Activated CD4-positive, alpha-beta memory T cell treated with anti-CD3 and anti-CD28 coated beads, Interleukin-2, amount 10 ng/mL, durations not matched to agents 7 days and 5 days (primary cell): ENCODE data around the gene TTC23L. TPM values are rescaled to one million over a fixed set of nuclear protein-coding genes. Genes with fewer than 3 reads are reported as not detected.

Experiments used
- CTCF ChIA-PET: fragments of 350-600 bp; sonication (Branson Sonifier 250); formaldehyde crosslinking; loops from one replicate; lab custom pipeline; 2021; ENCODE audit warnings: antibody characterized with exemption, inconsistent platforms; lab: Charles Lee
- POLR2A ChIA-PET: fragments of 350-600 bp; sonication (Branson Sonifier 250); formaldehyde crosslinking; loops from one replicate; lab custom pipeline; 2021; ENCODE audit warnings: antibody characterized with exemption; lab: Charles Lee
- DNase-seq: peaks from one replicate; pipeline ENCODE4 v3.0.0-alpha.2; 2020
- H3K27ac Mint-ChIP-seq: one replicate; pipeline ENCODE4 v1.8.0; 2021; ENCODE audit warnings: mild to moderate bottlenecking, mixed read lengths
- H3K27me3 Mint-ChIP-seq: one replicate; pipeline ENCODE4 v1.8.0; 2021; ENCODE audit warnings: mixed read lengths
- H3K36me3 Mint-ChIP-seq: one replicate; pipeline ENCODE4 v1.8.0; 2021; ENCODE audit warnings: low read depth, mixed read lengths
- H3K4me1 Mint-ChIP-seq: one replicate; pipeline ENCODE4 v1.8.0; 2021; ENCODE audit warnings: mixed read lengths
- H3K4me3 Mint-ChIP-seq: one replicate; pipeline ENCODE4 v1.8.0; 2021; ENCODE audit warnings: mild to moderate bottlenecking, mixed read lengths
- H3K9me3 Mint-ChIP-seq: one replicate; pipeline ENCODE4 v1.8.0; 2021; ENCODE audit warnings: mixed read lengths
- total RNA-seq, 2 experiments: library from RNA; stranded (reverse); gene quantifications; one replicate each; pipeline ENCODE4 v1.2.3, GENCODE V29; 2021

The TTC23L gene
- total RNA-seq, 2 experiments from 2014 or later, result not detected

DNA sequence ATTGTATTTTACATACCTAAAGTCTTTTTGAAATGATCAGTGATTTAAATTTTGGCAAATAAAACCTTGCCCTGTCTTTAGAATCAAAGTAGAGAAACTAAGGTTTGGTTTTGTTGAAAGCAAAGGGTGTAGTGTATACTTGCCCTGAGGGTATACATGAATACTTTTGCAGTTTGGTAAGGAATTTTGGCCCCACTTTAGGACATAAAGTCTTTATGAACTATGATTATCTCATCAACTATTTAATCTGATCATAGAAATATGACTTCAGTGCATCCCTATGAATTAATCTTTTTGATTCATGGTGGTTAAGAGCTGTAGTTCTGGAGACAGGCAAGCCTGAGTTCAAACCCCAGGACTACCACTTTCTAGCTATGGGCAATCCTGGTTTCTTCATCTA, 58.7 kb downstream of the TTC23L start:
- H3K27ac Mint-ChIP-seq, result no peak overlapping the region
- H3K27me3 Mint-ChIP-seq, result no peaks in the 10 kb centered on the region
- ChIA-PET CTCF (interaction anchor here (0.7 to 5.2 kb wide), 11 partner anchors 8 to 423 kb away, joined by 3 to 42 read pairs (median 8); partner anchors contain the start of genes BRIX1 and RAD1), POLR2A (no interaction called here)
- no peaks in the 10 kb centered on the region for H3K4me1 Mint-ChIP-seq
- no peak overlapping the region for H3K4me3 Mint-ChIP-seq
- DNase-seq, result no peak
- H3K9me3 Mint-ChIP-seq, result no peaks in the 10 kb centered on the region
- no peaks in the 10 kb centered on the region for H3K36me3 Mint-ChIP-seq

DNA sequence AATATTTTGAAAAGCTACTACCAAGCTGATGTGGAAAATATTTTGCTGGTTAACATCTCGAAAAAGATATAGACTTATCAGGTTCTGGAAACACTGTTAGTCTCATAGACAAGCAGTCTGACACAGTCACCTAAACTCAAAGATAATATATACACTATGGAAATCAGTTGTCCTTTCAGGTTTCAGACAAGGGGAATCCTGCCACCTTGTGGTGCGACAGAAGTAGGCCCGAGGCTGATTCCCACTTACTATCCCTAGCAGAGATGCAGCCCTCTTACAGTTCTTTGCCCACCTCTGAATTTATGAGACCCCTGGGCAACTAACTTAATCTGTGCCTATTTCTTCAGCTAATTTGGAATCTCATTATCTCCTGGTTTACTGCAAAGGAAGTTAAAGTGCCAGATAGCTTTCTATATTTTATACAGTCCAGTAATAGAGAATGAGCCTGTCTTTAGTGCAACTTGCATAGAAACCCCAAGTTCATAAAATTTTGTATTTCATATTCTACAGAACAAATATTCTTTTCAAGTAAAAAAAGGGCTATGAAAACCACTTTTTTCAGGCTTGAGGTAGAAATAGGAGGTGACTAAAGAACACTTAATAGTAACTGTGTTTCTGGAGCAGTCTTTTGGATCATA, 59.4 kb downstream of the TTC23L start:
- ChIA-PET POLR2A (no interaction called here), CTCF (interaction anchor here (0.7 to 5.2 kb wide), 12 partner anchors 8 to 424 kb away, joined by 3 to 42 read pairs (median 7); partner anchors contain the start of genes BRIX1 and RAD1)
- no peak overlapping the region for H3K27ac Mint-ChIP-seq
- H3K4me3 Mint-ChIP-seq, result no peak overlapping the region
- no peaks in the 10 kb centered on the region for H3K9me3 Mint-ChIP-seq
- H3K27me3 Mint-ChIP-seq, result no peaks in the 10 kb centered on the region
- H3K4me1 Mint-ChIP-seq, result no peaks in the 10 kb centered on the region
- peak; percentile 56 for DNase-seq
- H3K36me3 Mint-ChIP-seq, result peaks cover 2% of the 10 kb centered on the region

DNA sequence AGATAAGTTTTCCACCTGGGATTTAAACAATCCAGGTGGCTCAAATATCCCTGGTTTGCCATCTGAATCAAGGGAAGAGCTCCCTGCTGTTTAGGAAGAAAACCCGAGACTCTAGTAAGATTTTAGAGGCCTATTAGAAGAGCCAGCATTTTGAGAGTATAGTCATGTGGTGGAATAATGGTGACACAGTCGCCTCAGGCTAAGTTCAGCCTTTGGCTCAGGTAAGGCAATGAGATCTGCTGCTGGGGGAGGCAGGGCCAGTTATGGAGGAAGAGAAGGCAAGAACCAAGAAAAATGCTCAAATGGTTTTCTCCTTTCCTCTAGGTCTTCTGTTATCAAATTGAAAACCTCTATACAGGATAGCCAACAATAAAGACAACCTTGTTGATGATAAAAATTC, 60.1 kb downstream of the TTC23L start:
- no peak for DNase-seq
- CTCF ChIA-PET, result interaction anchor here (1.1 to 5.2 kb wide), 10 partner anchors 13 to 424 kb away, joined by 3 to 42 read pairs (median 8); partner anchors contain the start of genes BRIX1 and RAD1
- H3K36me3 Mint-ChIP-seq, result peaks cover 5% of the 10 kb centered on the region

DNA sequence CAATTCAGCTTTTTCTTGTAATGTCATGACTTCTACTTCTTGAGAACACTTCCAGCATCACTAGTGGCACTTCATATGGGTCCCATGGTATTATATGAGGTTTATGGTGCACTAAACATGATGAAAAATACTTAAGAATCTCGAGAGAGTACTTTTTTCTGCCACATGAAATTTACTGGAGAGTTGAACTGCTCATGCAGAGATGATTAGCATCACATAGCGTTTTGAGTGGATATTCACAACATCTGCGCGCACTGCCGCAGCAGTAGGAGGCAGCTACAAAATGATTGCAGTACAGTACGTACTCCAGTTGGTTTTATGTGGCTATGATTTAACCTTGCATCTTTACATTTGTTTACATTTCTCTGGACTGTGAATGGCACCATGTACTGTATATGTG, 61.7 kb downstream of the TTC23L start:
- ChIA-PET POLR2A (interaction anchor here (1.7 kb wide), 1 partner anchor 14 kb away, joined by 6 read pairs; the partner anchor contains the start of genes BRIX1 and RAD1), CTCF (interaction anchor here (1.6 to 5.2 kb wide), 2 partner anchors 377 to 414 kb away, joined by 5 to 42 read pairs; no protein-coding TSS in a partner anchor)
- no peaks in the 10 kb centered on the region for H3K27me3 Mint-ChIP-seq

More for the DNA sequence above, 60.1 kb downstream of the TTC23L start:
- H3K4me3 Mint-ChIP-seq, result no peak overlapping the region
- no peaks in the 10 kb centered on the region for H3K9me3 Mint-ChIP-seq
- H3K27me3 Mint-ChIP-seq, result no peaks in the 10 kb centered on the region
- POLR2A ChIA-PET, result interaction anchor here (1.7 kb wide), 1 partner anchor 16 kb away, joined by 6 read pairs; the partner anchor contains the start of genes BRIX1 and RAD1
- no peak overlapping the region for H3K27ac Mint-ChIP-seq
- H3K4me1 Mint-ChIP-seq, result no peaks in the 10 kb centered on the region

DNA sequence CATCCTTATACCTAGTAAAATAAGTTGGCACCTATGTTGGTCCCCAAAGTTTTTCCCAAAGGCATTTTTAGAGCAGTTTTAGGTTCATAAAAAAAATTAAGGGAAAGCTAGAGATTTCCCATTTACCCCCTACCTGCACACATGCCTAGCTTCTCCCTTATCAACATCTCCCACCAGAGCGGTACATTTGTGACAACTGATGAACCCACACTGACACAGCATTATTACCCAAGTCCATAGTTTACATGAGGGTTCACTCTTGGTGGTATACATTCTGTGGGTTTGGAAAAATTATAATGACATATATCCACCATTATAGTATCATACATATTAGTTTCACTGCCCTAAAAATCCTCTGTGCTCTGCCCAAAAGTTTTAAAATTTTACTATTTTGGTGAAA, 64.3 kb downstream of the TTC23L start:
- no peak for DNase-seq
- H3K27me3 Mint-ChIP-seq, result no peaks in the 10 kb centered on the region
- POLR2A ChIA-PET, result interaction anchor here (2.3 kb wide), 1 partner anchor 12 kb away, joined by 12 read pairs; the partner anchor contains the start of genes BRIX1 and RAD1
- no peak overlapping the region for H3K4me3 Mint-ChIP-seq
- no peaks in the 10 kb centered on the region for H3K4me1 Mint-ChIP-seq
- H3K27ac Mint-ChIP-seq, result no peak overlapping the region
- CTCF ChIA-PET, result interaction anchor here (0.9 to 2.1 kb wide), 3 partner anchors 8 to 380 kb away, joined by 3 to 6 read pairs (median 3); no protein-coding TSS in a partner anchor
- peaks cover 14% of the 10 kb centered on the region for H3K36me3 Mint-ChIP-seq
- no peaks in the 10 kb centered on the region for H3K9me3 Mint-ChIP-seq

More for the DNA sequence above, 61.7 kb downstream of the TTC23L start:
- no peaks in the 10 kb centered on the region for H3K4me1 Mint-ChIP-seq
- H3K36me3 Mint-ChIP-seq, result peaks cover 9% of the 10 kb centered on the region
- DNase-seq, result no peak
- no peak overlapping the region for H3K4me3 Mint-ChIP-seq
- H3K27ac Mint-ChIP-seq, result no peak overlapping the region
- H3K9me3 Mint-ChIP-seq, result no peaks in the 10 kb centered on the region

DNA sequence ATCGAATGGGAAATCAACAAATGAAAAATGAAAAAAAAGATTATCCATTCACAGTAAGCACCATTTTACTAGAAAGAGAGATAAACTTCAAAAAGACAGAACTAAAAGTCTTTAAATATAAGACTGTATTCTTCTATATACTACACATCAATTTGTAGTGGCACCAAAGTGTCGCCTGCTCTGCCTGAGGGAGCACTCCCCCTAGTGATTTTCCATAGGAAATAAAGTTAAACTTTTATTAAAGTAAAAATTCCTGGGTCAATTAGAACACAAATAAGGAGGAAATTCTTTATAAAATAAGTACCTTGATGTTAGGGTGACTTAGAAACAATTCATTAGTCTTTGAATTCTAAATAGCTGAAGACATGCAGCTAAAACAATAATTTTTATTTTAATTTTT, 66.6 kb downstream of the TTC23L start:
- Mint-ChIP-seq H3K27ac (no peak overlapping the region), H3K36me3 (peaks cover 28% of the 10 kb centered on the region), H3K4me3 (no peak overlapping the region), H3K9me3 (no peaks in the 10 kb centered on the region), H3K4me1 (no peaks in the 10 kb centered on the region), H3K27me3 (no peaks in the 10 kb centered on the region)
- no peak for DNase-seq
- ChIA-PET CTCF (interaction anchor here (0.8 to 0.9 kb wide), 2 partner anchors 8 to 9 kb away, joined by 3 to 5 read pairs; partner anchors contain the start of genes BRIX1 and RAD1), POLR2A (interaction anchor here (0.7 to 1.2 kb wide), 2 partner anchors 9 to 67 kb away, joined by 3 to 4 read pairs; partner anchors contain the start of gene TTC23L)

DNA sequence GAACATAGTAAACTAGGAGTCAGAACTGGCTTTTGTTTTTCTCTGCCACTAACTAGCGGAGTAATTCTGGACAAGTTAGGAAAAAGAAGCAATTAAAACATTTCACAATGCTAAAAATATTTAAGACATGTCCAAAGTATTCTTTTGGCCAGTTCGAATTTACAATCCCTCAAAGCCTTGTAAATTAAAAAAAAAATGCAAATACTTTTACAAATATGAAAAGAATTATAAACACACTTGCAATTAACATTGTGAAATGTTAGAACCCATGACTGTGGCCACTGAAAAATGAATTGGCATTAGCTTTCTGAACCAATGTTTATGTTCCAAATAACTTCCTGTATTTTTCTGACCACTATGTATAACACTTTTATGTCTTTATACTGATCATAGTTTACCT, 74.1 kb downstream of the TTC23L start:
- Mint-ChIP-seq H3K27me3 (no peaks in the 10 kb centered on the region), H3K4me1 (peaks cover 36% of the 10 kb centered on the region), H3K9me3 (no peaks in the 10 kb centered on the region), H3K4me3 (no peak overlapping the region), H3K36me3 (peaks cover 52% of the 10 kb centered on the region), H3K27ac (no peak overlapping the region)
- POLR2A ChIA-PET, result interaction anchor here (1.2 to 7.1 kb wide), 2 partner anchors 10 to 17 kb away, joined by 4 to 200 read pairs; partner anchors contain the start of gene DNAJC21
- no peak for DNase-seq
- CTCF ChIA-PET, result interaction anchor here (1.5 kb wide), 1 partner anchor 9 kb away, joined by 3 read pairs; no protein-coding TSS in a partner anchor

DNA sequence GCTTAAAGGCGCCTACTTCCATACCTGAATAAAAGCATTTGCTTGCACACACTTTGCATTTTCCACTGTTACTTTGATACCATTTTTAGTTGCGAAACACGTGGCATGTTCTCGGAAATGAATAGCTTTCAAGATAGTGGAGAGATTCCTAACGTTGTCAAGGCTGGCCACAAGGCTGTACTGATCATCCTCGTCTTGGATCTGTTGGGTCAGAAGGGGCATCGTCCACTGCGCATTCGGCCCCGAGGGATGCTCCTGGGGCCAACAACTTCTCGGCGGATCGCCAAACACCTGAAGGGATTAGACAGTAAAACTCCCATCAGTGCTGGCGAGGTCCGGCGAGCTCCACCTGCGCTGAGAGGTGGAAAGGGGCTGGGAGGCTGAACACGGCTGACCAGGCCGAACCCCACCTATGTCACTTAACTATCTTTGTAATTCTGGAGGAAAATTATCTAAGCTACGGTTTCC, 75.7 kb downstream of the TTC23L start:
- POLR2A ChIA-PET, result interaction anchor here (1.0 to 7.1 kb wide), 12 partner anchors 9 to 669 kb away, joined by 3 to 200 read pairs (median 6); partner anchors contain the start of genes DNAJC21 and TTC23L
- Mint-ChIP-seq H3K27ac (no peak overlapping the region), H3K4me1 (peaks cover 39% of the 10 kb centered on the region), H3K27me3 (no peaks in the 10 kb centered on the region), H3K36me3 (peaks cover 43% of the 10 kb centered on the region), H3K4me3 (no peak overlapping the region), H3K9me3 (no peaks in the 10 kb centered on the region)
- CTCF ChIA-PET, result interaction anchor here (0.7 to 5.7 kb wide), 7 partner anchors 9 to 440 kb away, joined by 3 to 39 read pairs (median 5); partner anchors contain the start of gene DNAJC21
- peak; percentile 32 for DNase-seq

DNA sequence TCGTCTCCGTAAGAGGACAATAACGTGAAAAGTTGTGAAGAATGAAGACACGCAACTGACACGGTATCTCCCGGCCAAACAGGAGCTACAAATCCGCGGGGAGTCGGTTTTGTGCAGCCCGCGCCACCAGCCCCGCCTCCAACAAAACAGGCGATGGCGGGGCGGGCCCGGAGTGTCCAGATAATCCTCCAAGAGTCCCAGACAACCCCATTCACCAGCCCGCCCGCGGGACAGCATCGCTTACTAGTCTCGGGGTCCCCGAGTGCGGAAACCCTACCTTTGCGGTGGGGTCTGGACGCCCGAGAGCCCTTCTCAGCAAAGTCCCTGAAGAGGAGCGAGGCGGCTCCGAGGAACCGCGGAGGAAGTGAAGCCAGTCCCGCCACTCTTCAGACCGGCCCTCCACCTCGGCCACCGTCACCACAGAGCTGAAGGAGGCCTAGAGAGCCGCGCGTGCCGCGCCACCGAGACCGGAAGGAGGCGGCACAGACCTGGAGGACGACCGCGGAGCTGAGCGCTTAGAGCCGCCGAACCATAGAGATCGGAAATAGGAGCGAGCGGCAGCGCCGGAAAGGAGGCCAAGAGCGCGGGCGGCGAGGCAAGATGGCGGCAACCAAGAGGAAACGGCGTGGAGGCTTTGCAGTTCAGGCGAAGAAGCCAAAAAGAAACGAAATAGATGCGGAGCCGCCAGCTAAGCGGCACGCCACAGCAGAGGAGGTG, 76.3 kb downstream of the TTC23L start, which contains the start of the genes BRIX1 and RAD1:
Gene BRIX1, plus strand, starts transcription at position 573 of the 717 bp plus-strand sequence. Its CDS starts 28 bp downstream, at position 601.
Gene RAD1, minus strand, starts transcription at position 366 of the 717 bp plus-strand sequence. CDS start 612 bp downstream, outside the sequence.
- Mint-ChIP-seq H3K9me3 (no peaks in the 10 kb centered on the region), H3K27me3 (no peaks in the 10 kb centered on the region), H3K36me3 (peaks cover 42% of the 10 kb centered on the region), H3K4me1 (peaks cover 41% of the 10 kb centered on the region), H3K4me3 (no peak within 1 kb of the TSS), H3K27ac (no peak within 1 kb of the TSS)
- ChIA-PET CTCF (interaction anchor here (0.7 to 5.7 kb wide), 8 partner anchors 9 to 441 kb away, joined by 3 to 39 read pairs (median 4); partner anchors contain the start of gene DNAJC21), POLR2A (interaction anchor here (0.9 to 7.1 kb wide), 15 partner anchors 9 to 1326 kb away, joined by 3 to 200 read pairs (median 5); partner anchors contain the start of genes DNAJC21 and TTC23L)
- peak; percentile 96 for DNase-seq

DNA sequence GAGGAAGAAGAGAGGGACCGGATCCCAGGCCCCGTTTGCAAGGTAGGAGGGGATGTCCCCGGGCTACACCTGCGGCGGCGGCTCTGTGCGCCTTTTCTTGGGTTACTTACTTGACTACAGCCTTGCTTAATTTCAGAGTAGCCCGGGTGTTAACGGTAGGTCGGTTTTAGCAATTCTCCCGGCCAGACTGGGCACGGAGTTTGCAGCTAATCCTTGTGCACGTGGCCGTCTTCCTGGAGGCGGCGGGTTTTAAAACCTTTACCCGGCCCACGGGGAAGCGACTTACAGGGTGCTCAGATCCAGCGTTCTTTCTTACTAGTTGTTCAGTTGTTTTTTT, 76.9 kb downstream of the TTC23L start:
- ChIA-PET POLR2A (interaction anchor here (0.9 to 7.1 kb wide), 15 partner anchors 8 to 1325 kb away, joined by 3 to 200 read pairs (median 5); partner anchors contain the start of genes DNAJC21 and TTC23L), CTCF (interaction anchor here (0.9 to 5.7 kb wide), 4 partner anchors 8 to 440 kb away, joined by 3 to 39 read pairs (median 10); partner anchors contain the start of gene DNAJC21)
- DNase-seq, result no peak
- Mint-ChIP-seq H3K36me3 (peaks cover 44% of the 10 kb centered on the region), H3K27ac (no peak overlapping the region), H3K9me3 (no peaks in the 10 kb centered on the region), H3K27me3 (no peaks in the 10 kb centered on the region), H3K4me1 (peaks cover 43% of the 10 kb centered on the region), H3K4me3 (no peak overlapping the region)

DNA sequence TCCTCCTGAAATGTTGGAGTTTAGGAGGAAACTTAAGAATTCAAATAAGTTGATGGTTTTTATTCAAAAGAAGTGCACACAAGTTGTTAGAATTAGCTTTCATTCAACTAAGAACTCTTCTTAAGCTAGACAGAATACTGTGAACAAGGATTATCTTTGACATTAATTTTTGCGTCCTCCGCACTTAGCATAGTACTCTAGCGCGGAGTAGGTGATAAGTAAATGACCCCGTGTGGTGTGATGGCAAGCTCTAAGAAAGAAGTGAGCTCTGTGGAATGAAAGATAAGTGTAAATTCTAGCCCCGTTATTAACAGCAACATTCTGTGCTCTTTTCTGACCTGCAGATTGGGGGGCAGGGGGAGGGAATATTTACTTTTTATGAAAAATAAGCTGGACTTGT, 77.6 kb downstream of the TTC23L start:
- no peak overlapping the region for H3K27ac Mint-ChIP-seq

More for the DNA sequence above, 77.6 kb downstream of the TTC23L start:
- H3K4me3 Mint-ChIP-seq, result no peak overlapping the region
- no peaks in the 10 kb centered on the region for H3K27me3 Mint-ChIP-seq
- DNase-seq, result no peak
- peaks cover 42% of the 10 kb centered on the region for H3K36me3 Mint-ChIP-seq
- H3K4me1 Mint-ChIP-seq, result peaks cover 40% of the 10 kb centered on the region
- ChIA-PET CTCF (interaction anchor here (1.0 to 5.7 kb wide), 4 partner anchors 13 to 440 kb away, joined by 4 to 39 read pairs (median 6); partner anchors contain the start of gene DNAJC21), POLR2A (interaction anchor here (0.7 to 7.1 kb wide), 5 partner anchors 9 to 1325 kb away, joined by 3 to 200 read pairs (median 3); partner anchors contain the start of genes DNAJC21 and TTC23L)
- no peaks in the 10 kb centered on the region for H3K9me3 Mint-ChIP-seq
